ENCODE results near the gene GLB1L2.

The GLB1L2 gene

DNA sequence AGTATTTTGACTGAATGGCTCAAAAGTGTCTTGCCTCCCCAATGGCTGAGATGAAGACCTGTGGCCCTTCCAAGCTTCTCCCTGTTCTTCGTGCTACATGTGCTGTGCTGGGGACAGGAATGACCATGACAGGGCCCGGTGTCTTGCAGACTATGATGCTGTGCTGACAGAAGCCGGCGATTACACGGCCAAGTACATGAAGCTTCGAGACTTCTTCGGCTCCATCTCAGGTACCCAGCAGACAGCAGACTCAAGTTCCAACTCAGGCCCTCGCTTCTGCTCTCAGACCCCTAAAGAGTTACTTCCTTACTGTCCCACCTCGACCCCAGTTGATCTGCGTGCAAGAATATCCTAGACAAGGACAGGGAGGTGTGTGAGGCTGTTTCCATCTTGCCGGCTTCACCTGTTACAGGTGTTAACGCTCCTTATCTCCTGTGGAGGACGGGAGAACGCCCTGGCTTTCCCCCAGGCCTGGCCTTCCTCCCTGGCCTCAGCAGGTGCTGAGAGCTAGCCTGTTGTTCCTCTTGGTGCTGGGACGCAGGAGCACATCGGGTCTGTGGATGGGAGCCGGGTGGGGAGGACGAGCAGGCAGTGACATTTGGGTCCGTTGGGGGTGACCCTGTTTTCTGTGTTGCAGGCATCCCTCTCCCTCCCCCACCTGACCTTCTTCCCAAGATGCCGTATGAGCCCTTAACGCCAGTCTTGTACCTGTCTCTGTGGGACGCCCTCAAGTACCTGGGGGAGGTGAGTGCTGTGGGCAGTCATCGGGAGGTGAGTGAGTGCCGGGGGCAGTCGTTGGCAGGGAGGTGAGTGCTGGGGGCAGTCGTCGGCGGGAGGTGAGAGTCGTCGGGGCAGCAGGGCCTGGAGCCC lies 38.1 kb downstream of the GLB1L2 start:
- no peak for FAIRE-seq

- no peak for FAIRE-seq
These were observed 39.0 kb downstream of the GLB1L2 start for GRCh38 chr11:134370526-134371435.

- no peak for FAIRE-seq
These were observed 39.8 kb downstream of the GLB1L2 start for GRCh38 chr11:134371436-134372185.

DNA sequence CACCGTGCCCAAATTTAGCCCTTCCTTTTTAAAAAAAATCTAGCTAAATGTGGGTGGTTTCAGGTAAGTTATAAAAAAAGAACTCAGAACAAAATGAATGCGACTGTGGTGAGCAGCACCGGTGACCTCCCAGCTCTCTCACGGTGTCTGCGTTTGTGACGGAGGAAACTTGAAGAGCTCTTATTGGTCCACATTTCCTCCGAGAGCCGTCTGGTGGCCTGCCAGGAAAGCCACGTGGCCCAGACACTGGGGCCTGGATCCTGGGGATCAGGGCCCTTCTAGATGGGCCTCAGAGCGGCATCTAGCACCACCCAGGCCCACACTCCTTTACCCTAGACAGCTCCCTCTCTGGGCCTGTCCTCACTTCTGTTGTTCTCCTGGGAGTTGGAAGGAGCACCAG lies 40.7 kb downstream of the GLB1L2 start:
- no peak for FAIRE-seq

GRCh38 chr11:134372961-134373360 lies 41.2 kb downstream of the GLB1L2 start:
- FAIRE-seq: no peak

DNA sequence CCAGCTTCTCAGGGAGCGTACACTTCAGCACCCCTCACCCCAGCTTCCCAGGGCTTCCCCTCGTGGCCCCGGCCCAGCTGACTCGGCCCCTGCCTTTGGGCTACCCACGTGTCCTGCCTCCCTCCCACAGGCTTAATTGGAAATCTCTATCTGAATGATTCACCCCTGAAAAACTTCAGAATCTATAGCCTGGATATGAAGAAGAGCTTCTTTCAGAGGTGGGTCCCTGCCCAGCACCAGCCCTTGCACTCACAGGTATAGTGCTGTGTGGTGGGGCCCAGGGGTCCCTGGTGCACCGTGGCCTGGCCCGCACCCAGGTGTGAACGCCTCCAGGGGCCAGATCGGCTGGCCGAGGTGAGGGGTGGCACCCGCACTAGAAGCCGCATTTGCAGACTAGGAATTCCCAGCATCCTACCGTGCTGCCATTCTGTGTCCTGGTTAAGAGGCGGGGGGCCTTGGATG lies 41.8 kb downstream of the GLB1L2 start:
- FAIRE-seq: no peak

- no peak for FAIRE-seq
These were observed 42.4 kb downstream of the GLB1L2 start for GRCh38 chr11:134374171-134374570.

GRCh38 chr11:134374891-134375550 lies 43.2 kb downstream of the GLB1L2 start:
- FAIRE-seq: no peak

- FAIRE-seq: no peak
These were observed 44.5 kb downstream of the GLB1L2 start for GRCh38 chr11:134376150-134376921.

- FAIRE-seq: no peak
These were observed 46.1 kb downstream of the GLB1L2 start for GRCh38 chr11:134377876-134378275.

DNA sequence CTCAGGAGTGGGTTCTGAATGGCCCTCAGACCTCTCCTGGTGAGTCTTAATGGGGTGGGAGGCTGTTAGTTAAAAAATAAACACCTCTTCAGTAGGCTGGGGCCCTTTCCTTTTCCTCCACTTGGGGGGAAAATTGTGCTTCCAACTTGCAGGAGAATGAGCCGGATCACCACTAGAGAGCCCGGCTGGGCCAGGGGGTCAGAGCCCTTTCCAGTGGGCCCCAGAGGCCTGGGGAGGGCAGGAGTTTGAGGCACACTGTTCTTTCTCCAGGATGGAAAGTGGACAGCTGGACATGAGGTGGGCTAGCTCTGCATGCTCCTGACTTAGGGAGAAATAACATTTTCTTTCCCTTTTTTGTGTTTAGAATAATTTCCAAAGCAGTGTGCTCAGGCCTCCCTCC lies 47.5 kb downstream of the GLB1L2 start:
- no peak for FAIRE-seq

DNA sequence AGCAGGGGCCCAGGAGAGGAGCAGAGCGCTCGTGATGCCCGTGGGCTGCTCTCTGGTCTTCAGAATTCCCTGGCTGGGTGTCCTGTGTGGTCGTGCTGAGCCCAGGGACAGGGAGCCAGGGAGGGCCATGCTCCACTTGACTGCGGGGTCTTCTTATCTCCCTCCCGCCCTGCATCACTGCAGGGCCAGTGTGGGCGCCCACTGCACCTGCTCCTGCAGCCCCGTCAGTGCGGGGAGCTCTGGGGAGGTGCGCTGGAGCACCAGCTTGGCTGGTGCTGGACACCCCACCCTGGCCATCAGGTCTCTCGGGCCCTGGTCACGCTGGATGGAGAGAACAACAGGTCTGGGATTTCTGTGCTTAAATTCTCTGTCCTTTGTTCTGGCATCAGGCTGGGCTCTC lies 48.4 kb downstream of the GLB1L2 start:
- no peak for FAIRE-seq

- FAIRE-seq: no peak
These were observed 49.0 kb downstream of the GLB1L2 start for GRCh38 chr11:134380785-134381184.

GRCh38 chr11:134382257-134382656 lies 50.5 kb downstream of the GLB1L2 start:
- FAIRE-seq: no peak

GRCh38 chr11:134382830-134383229 lies 51.0 kb downstream of the GLB1L2 start:
- no peak for FAIRE-seq

- FAIRE-seq: no peak
These were observed 51.9 kb downstream of the GLB1L2 start for GRCh38 chr11:134383576-134384221.

DNA sequence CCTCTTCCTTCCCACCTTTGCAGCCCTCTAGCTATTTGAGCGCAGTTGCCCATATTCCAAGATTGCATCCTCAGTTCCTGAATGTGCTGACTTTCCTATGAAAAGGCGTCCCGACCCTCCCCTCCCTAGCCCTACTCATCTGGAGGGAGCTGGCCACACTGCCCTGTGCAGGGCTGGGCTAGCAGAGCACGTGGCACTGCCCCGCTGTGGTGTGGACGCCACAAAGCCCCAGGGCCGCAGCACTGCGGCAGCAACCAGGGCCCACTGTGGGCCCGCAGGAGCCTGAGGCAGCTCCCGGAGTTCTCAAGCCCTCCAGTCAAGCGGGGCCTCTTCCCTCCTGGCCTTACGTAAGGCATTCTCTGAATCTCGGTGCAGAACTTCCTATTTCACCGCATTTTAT lies 52.6 kb downstream of the GLB1L2 start:
- FAIRE-seq: no peak

DNA sequence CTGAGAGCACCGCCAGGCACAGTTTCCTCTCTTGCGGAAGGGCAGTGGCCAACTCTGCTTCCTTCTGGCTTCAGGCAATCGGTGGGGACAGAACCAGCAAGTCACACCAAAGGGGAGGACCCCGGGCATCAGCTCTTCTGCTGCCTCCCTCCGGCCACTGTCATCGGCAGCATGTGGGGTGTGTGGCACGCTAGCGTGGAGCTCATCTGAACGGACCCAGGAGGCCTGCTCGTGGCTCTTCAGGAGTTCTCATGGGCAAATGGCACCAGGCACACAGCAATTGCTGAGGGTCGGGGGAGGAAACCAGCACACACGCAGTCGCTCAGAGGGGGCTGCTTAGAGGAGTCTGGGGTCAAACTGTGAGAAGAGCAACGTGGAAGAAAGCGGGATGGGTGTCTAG lies 53.4 kb downstream of the GLB1L2 start:
- FAIRE-seq: no peak

DNA sequence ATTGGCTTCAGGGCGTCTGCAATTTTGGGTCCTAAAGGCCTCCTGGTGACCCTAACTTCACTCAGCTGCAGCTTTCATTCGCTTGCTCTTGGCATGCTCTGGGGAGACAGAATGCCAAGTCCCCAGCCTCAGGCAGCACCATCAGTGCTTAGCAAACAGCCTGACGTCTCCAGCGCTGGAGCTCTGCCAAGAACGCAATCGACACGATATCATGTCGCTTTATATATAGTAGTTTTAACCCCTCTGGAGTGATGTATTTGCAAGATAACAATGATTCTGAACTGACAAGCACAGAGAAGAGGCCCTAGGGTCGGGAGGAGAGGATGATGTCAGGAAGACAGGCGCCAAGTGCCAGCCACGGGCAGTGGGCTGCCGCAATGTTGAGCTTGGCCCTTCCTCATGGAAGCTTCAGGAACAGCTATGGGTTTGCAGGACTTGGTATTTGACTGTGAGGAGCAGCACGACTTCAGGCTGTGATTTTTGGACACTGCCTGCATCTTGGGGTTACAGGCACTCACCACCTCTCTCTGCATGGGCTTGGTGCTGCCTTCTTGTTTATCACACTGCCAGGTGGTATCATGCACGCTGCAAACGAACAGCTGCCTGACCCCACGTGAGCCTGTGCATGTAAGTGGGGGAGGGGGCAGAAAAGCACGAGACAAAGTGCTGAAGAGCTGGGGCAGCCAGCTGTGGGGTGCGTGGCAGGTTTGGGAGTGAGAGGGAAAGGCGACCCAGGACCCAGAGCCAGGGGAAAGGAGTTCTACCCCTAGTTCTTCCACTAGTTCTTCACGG lies 54.2 kb downstream of the GLB1L2 start:
- no peak for FAIRE-seq

DNA sequence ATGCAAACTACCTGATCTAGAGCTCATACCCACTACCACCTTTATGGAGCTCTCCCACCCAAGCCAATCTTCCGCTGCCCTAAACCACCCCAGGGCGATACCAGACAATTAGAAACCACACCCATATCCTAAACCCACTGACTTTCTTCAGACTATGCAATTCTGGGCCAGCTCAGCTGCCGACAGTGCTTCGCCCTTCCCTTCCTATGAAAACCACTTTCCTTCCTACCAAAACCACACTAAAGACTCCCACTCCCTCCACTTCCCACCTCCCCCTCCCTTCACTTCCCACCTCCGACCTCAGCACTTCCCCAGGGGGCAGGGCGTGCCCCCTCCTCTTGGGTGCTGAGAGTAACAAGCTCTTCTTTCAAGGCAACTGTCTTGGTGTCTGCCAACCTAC lies 55.2 kb downstream of the GLB1L2 start:
- no peak for FAIRE-seq

All from colon (tissue), 2 donors.